Choroid plexus epithelial cell (primary cell): ENCODE measurements around the gene NT5DC3.

Experiments used
- DNase-seq: peaks from one replicate; pipeline ENCODE4 v3.0.0-alpha.2; 2010; ENCODE audit warnings: low read depth
- H3K4me3 ChIP-seq: 2 replicates; pipeline ENCODE4 v1.5.1; 2011; ENCODE audit warnings: low read depth, mild to moderate bottlenecking, control low read depth, low read length, moderate library complexity
- CTCF ChIP-seq: conservative IDR thresholded peaks from 2 replicates; pipeline ENCODE4 v1.5.1; 2011; ENCODE audit warnings: low read depth, mild to moderate bottlenecking, control low read depth, inconsistent platforms, low read length, moderate library complexity

NT5DC3 gene

GRCh38 chr12:103798586-103798985 lies 42.4 kb downstream of the NT5DC3 start:
- no peak for DNase-seq
- no peak overlapping the region for H3K4me3 ChIP-seq
- TF ChIP-seq CTCF, result no peak

GRCh38 chr12:103794309-103795213 lies 46.5 kb downstream of the NT5DC3 start:
- TF ChIP-seq CTCF, result no peak
- no peak for DNase-seq
- H3K4me3 ChIP-seq, result no peak overlapping the region

GRCh38 chr12:103793512-103794045 lies 47.5 kb downstream of the NT5DC3 start:
- TF ChIP-seq CTCF, result no peak
- DNase-seq, result no peak
- no peak overlapping the region for H3K4me3 ChIP-seq

- TF ChIP-seq CTCF, result no peak
- H3K4me3 ChIP-seq, result no peak overlapping the region
- DNase-seq, result no peak
Measured at GRCh38 chr12:103793046-103793445, 48.0 kb downstream of the NT5DC3 start.

- no peak for DNase-seq
- no peak overlapping the region for H3K4me3 ChIP-seq
- no peak for TF ChIP-seq CTCF
Measured at GRCh38 chr12:103791350-103791920, 49.6 kb downstream of the NT5DC3 start.

GRCh38 chr12:103786201-103786600 lies 54.8 kb downstream of the NT5DC3 start:
- DNase-seq, result no peak
- TF ChIP-seq CTCF, result no peak
- H3K4me3 ChIP-seq, result no peak overlapping the region
